A549 (cell line): ENCODE results near the gene NT5E. TPM values are rescaled to one million over a fixed set of nuclear protein-coding genes. Genes with fewer than 3 reads are reported as not detected.

Experiments used
- ATAC-seq, 2 experiments: fragments of 200-7000 bp in 1 of 2; fragments of >200 bp in 1 of 2; cut with Nextera tagmentation in 1 of 2; cut with Tn5 transposase in 1 of 2; 3 replicates each; pipeline versions ENCODE4 v1.8.0 to v1.9.1; 2018 to 2020; ENCODE audit warnings: mild to moderate bottlenecking in 1 of 2, moderate library complexity in 1 of 2
- CTCF ChIA-PET: fragments of 300-600 bp; sonication (Branson Sonifier 250); formaldehyde crosslinking; extraction: SDS; loops from one replicate; lab custom pipeline; 2021; ENCODE audit warnings: antibody characterized with exemption, inconsistent platforms; lab: Yijun Ruan, JAX
- POLR2A ChIA-PET: fragments of 350-600 bp; formaldehyde crosslinking; extraction: SDS; loops from one replicate; lab custom pipeline; 2021; ENCODE audit warnings: antibody characterized with exemption, inconsistent platforms; lab: Yijun Ruan, JAX
- DNase-seq, 2 experiments: peaks; one replicate each; pipeline versions ENCODE4 v3.0.0 to v3.0.0-alpha.2; 2011 to 2016; ENCODE audit warnings: low read depth in 1 of 2, low spot score in 1 of 2
- FAIRE-seq: peaks from 2 replicates; lab custom pipeline; 2011; peaks lifted over from hg19 to GRCh38; lab: Jason Lieb, UNC
- H3K27ac ChIP-seq, 2 experiments: fragments of >200 bp; sonication (Bioruptor Twin); formaldehyde crosslinking; 3 replicates each; pipeline ENCODE4 v1.5.1; 2016 to 2017
- H3K4me1 ChIP-seq: fragments of >200 bp; sonication (Bioruptor Twin); formaldehyde crosslinking; 3 replicates; pipeline ENCODE4 v1.6.1; 2016
- H3K4me2 ChIP-seq: fragments of >200 bp; sonication (Bioruptor Twin); formaldehyde crosslinking; 3 replicates; pipeline ENCODE4 v1.6.1; 2016
- H3K4me3 ChIP-seq: fragments of >200 bp; sonication (Bioruptor Twin); formaldehyde crosslinking; 3 replicates; pipeline ENCODE4 v1.5.1; 2016
- H3K9me3 ChIP-seq: fragments of >200 bp; sonication (Bioruptor Twin); formaldehyde crosslinking; 3 replicates; pipeline ENCODE4 v1.6.1; 2016
- BCL3 ChIP-seq: fragments of >200 bp; sonication (Bioruptor Twin); formaldehyde crosslinking; IDR thresholded peaks from 3 replicates; pipeline ENCODE4 v1.6.1; 2016
- CBX8 ChIP-seq: fragments of 200-600 bp; sonication (generic); IDR thresholded peaks from 2 replicates; pipeline ENCODE4 v1.6.1; 2016
- CHD2 ChIP-seq: fragments of 150-350 bp; IDR thresholded peaks from 2 replicates; pipeline ENCODE4 v1.6.1; 2014; ENCODE audit warnings: low read length; ENCODE audit not compliant: partially characterized antibody
- CTCF ChIP-seq: fragments of >200 bp; sonication (Bioruptor Twin); formaldehyde crosslinking; IDR thresholded peaks from 3 replicates; pipeline ENCODE4 v1.5.1; 2016
- EHMT2 ChIP-seq: fragments of 200-600 bp; sonication (generic); IDR thresholded peaks from 2 replicates; pipeline ENCODE4 v1.6.1; 2016; ENCODE audit warnings: antibody characterized with exemption, low read depth, mild to moderate bottlenecking, moderate library complexity
- FOSB ChIP-seq: fragments of 250-450 bp; sonication (Bioruptor Pico); IDR thresholded peaks from 2 replicates; pipeline ENCODE4 v1.5.0; 2020; ENCODE audit warnings: mild to moderate bottlenecking, moderate library complexity
- FOSL2 ChIP-seq, 2 experiments: fragments of 450-650 bp in 1 of 2; fragments of >200 bp in 1 of 2; sonication (Bioruptor Twin) in 1 of 2; formaldehyde crosslinking; IDR thresholded peaks; 2 replicates each; pipeline versions ENCODE4 v1.5.0 to v1.6.1; 2016 to 2020; ENCODE audit warnings: mild to moderate bottlenecking in 1 of 2, moderate library complexity in 1 of 2
- HEYL ChIP-seq: fragments of 250-450 bp; sonication (Bioruptor Pico); IDR thresholded peaks from 2 replicates; pipeline ENCODE4 v1.8.0; 2021; ENCODE audit warnings: mild to moderate bottlenecking, moderate library complexity
- JUNB ChIP-seq: fragments of >200 bp; sonication (Bioruptor Twin); formaldehyde crosslinking; IDR thresholded peaks from 2 replicates; pipeline ENCODE4 v1.6.1; 2016
- RARB ChIP-seq: fragments of 250-450 bp; sonication (Bioruptor Pico); IDR thresholded peaks from 2 replicates; pipeline ENCODE4 v1.8.0; 2021; ENCODE audit warnings: mild to moderate bottlenecking, moderate library complexity
- RCOR1 ChIP-seq: fragments of 150-350 bp; IDR thresholded peaks from 2 replicates; pipeline ENCODE4 v1.6.1; 2014; ENCODE audit warnings: antibody characterized with exemption, low read length, low read depth
- REST ChIP-seq: fragments of 200-600 bp; sonication (generic); IDR thresholded peaks from 2 replicates; pipeline ENCODE4 v1.6.1; 2016; ENCODE audit warnings: antibody characterized with exemption, mild to moderate bottlenecking, moderate library complexity
- TP53 ChIP-seq: fragments of 250-450 bp; sonication (Bioruptor Pico); IDR thresholded peaks from 2 replicates; pipeline ENCODE4 v1.5.0; 2021; ENCODE audit warnings: mild to moderate bottlenecking, moderate library complexity
- ZFP36 ChIP-seq: fragments of 450-650 bp; IDR thresholded peaks from 2 replicates; pipeline ENCODE4 v1.6.1; 2014; ENCODE audit warnings: borderline replicate concordance; ENCODE audit not compliant: partially characterized antibody
- ZNF302 ChIP-seq: fragments of 250-450 bp; sonication (Bioruptor Pico); IDR thresholded peaks from 2 replicates; pipeline ENCODE4 v1.9.0; 2021; ENCODE audit warnings: inconsistent platforms, mild to moderate bottlenecking, moderate library complexity
- WGBS: methylation state at CpG from one replicate; pipeline ENCODE4 v1.1.6; 2017; ENCODE audit errors: missing lambda C conversion rate; 5-methylcytosine and 5-hydroxymethylcytosine counted together
- polyA plus RNA-seq, 4 experiments: library from polyadenylated mRNA; depleted of rRNA in 3 of 4; stranded (reverse); fragments of >200 nt; fragmentation: RNase III in 1 of 4; extraction: RNeasy Plus Mini Kit Qiagen cat#74134 plus additional on column Dnase treatment in 1 of 4; gene quantifications; 2 replicates in 3 of 4; 3 replicates in 1 of 4; pipeline ENCODE4 v1.2.3, GENCODE V29; 2011 to 2017

Gene NT5E
- polyA plus RNA-seq, 2 of the 4 experiments (the other 2 are of a cell fraction) = 18.9 to 54.8 TPM

- FAIRE-seq (no peak), DNase-seq (no peak), ATAC-seq (no peak)
- CTCF ChIA-PET = interaction anchor here (1.1 kb wide), 1 partner anchor 34 kb away, joined by 3 read pairs; no protein-coding TSS in a partner anchor
- Histone ChIP-seq H3K27ac (peak overlapping the region; percentile 7 to 19; a peak in 1 of 6 replicates), H3K4me1 (peaks cover 11% of the 10 kb centered on the region; the same call in 2 of the 3 replicates), H3K9me3 (no peaks in the 10 kb centered on the region), H3K4me3 (no peak overlapping the region), H3K4me2 (no peak overlapping the region)
- TF ChIP-seq JUNB = no peak
- no peak for TF ChIP-seq EHMT2
- no peak for TF ChIP-seq CHD2
- TF ChIP-seq TP53 (CRISPR knock-in tag) = no peak
- POLR2A ChIA-PET = no interaction called here
- WGBS = 88% methylated on average over 2 of the region's 2 CpGs
These were observed 33.1 kb upstream of the NT5E start for GRCh38 chr6:85416766-85417165.

- no peak overlapping the region; a peak in 1 of 6 replicates for H3K27ac ChIP-seq
- no peak overlapping the region for H3K4me2 ChIP-seq
- peaks cover 15% of the 10 kb centered on the region; the same call in 2 of the 3 replicates for H3K4me1 ChIP-seq
- no peaks in the 10 kb centered on the region for H3K9me3 ChIP-seq
- CTCF ChIA-PET = interaction anchor here (0.5 to 1.1 kb wide), 2 partner anchors 8 to 33 kb away, joined by 3 to 4 read pairs; no protein-coding TSS in a partner anchor
- FAIRE-seq (no peak), DNase-seq (no peak), ATAC-seq (no peak)
- H3K4me3 ChIP-seq = no peak overlapping the region
- TF ChIP-seq FOSB (CRISPR knock-in tag) (no peak), EHMT2 (no peak), CTCF (no peak), RARB (CRISPR knock-in tag) (no peak), REST (no peak), BCL3 (no peak)
- TF ChIP-seq, all 56 proteins: peak for 0
- POLR2A ChIA-PET = no interaction called here
These were observed 32.5 kb upstream of the NT5E start for GRCh38 chr6:85417336-85417735.

GRCh38 chr6:85418059-85418458 lies 31.8 kb upstream of the NT5E start:
- POLR2A ChIA-PET = no interaction called here
- WGBS = 94% methylated on average over 2 of the region's 2 CpGs
- peak overlapping the region; percentile 32 to 34; a peak in 2 of 6 replicates for H3K27ac ChIP-seq
- peaks cover 16% of the 10 kb centered on the region; the same call in 2 of the 3 replicates for H3K4me1 ChIP-seq
- CTCF ChIA-PET = no interaction called here
- DNase-seq (no peak), FAIRE-seq (no peak), ATAC-seq (no peak)
- no peak overlapping the region for H3K4me2 ChIP-seq
- no peak for TF ChIP-seq ZNF302 (CRISPR knock-in tag)
- TF ChIP-seq ZFP36 = no peak
- TF ChIP-seq CBX8 = no peak
- TF ChIP-seq RCOR1 = no peak
- no peak for TF ChIP-seq HEYL (CRISPR knock-in tag)
- no peak for TF ChIP-seq FOSL2 (IDR thresholded peaks at IDR 0.05)
- no peak for TF ChIP-seq FOSL2 (CRISPR knock-in tag; IDR thresholded peaks at IDR 0.05)
- no peak overlapping the region for H3K4me3 ChIP-seq
- no peaks in the 10 kb centered on the region for H3K9me3 ChIP-seq
